ENCODE measurements around the gene GAL3ST2.

GRCh38 chr2:241811201-241811951 lies 34.8 kb downstream of the GAL3ST2 start:
- TF ChIP-seq BRCA1 (IDR thresholded peaks at IDR 0.05; ENCODE audit: low read depth, low read length) (no peak), CTCF (IDR thresholded peaks at IDR 0.05; ENCODE audit: control extremely low read depth in 1 of 3, insufficient read depth in 1 of 3, low read depth in 1 of 3, low read length in 3 of 3) (no peak), EZH2 (IDR thresholded peaks at IDR 0.05; ENCODE audit: low read depth, low read length, severe bottlenecking) (no peak), TBP (IDR thresholded peaks at IDR 0.05; ENCODE audit: low read depth, low read length) (no peak), POLR2AphosphoS5 (IDR thresholded peaks at IDR 0.05; ENCODE audit: low read depth, low read length) (no peak), GABPA (IDR thresholded peaks at IDR 0.05; ENCODE audit: borderline replicate concordance, insufficient read depth, low read length) (no peak), CEBPB (IDR thresholded peaks at IDR 0.05; ENCODE audit: low read depth, low read length) (no peak)

Measured in H1 (cell line).